H1 (cell line): ENCODE measurements around the gene KMT5C. TPM values are rescaled to one million over a fixed set of nuclear protein-coding genes. Genes with fewer than 3 reads are reported as not detected.
A peak's percentile ranks its signal among the peaks of the same experiment; 100 is the strongest.

Experiments
- CTCF ChIA-PET: fragments of 300-600 bp; sonication (Branson Sonifier 250); formaldehyde crosslinking; loops from one replicate; lab custom pipeline; 2021; ENCODE audit not compliant: partially characterized antibody; lab: Charles Lee
- POLR2A ChIA-PET: fragments of 300-600 bp; sonication (Branson Sonifier 250); formaldehyde crosslinking; loops from one replicate; lab custom pipeline; 2021; ENCODE audit warnings: inconsistent platforms; ENCODE audit not compliant: partially characterized antibody; lab: Charles Lee
- DNase-seq, 2 experiments: peaks; one replicate each; pipeline versions ENCODE4 v3.0.0 to v3.0.0-alpha.2; 2010 to 2022; ENCODE audit warnings: low spot score in 2 of 2, low read depth in 1 of 2, mixed read lengths in 1 of 2
- FAIRE-seq: peaks from 2 replicates; lab custom pipeline; 2011; peaks lifted over from hg19 to GRCh38; lab: Jason Lieb, UNC
- H2AFZ ChIP-seq: 2 replicates; pipeline ENCODE4 v1.8.1; 2012; ENCODE audit warnings: low read length, inconsistent platforms
- H2AK5ac ChIP-seq: 2 replicates; pipeline ENCODE4 v1.6.1; 2013; ENCODE audit warnings: low read depth, low read length
- H2BK120ac ChIP-seq: replicated peaks from 2 replicates; pipeline ENCODE3; 2013; ENCODE audit warnings: low read depth, low read length, inconsistent platforms
- H2BK12ac ChIP-seq: 2 replicates; pipeline ENCODE4 v1.6.1; 2013; ENCODE audit warnings: low read depth, low read length
- H2BK15ac ChIP-seq: 2 replicates; pipeline ENCODE4 v1.6.1; 2013; ENCODE audit warnings: low read length
- H2BK20ac ChIP-seq: 2 replicates; pipeline ENCODE4 v1.6.1; 2013; ENCODE audit warnings: low read length
- H2BK5ac ChIP-seq: 2 replicates; pipeline ENCODE4 v1.6.1; 2013; ENCODE audit warnings: low read depth, low read length
- H3K14ac ChIP-seq: 2 replicates; pipeline ENCODE4 v1.6.1; 2013; ENCODE audit warnings: inconsistent platforms; ENCODE audit not compliant: insufficient read length
- H3K18ac ChIP-seq: 2 replicates; pipeline ENCODE4 v1.6.1; 2013; ENCODE audit warnings: low read length; ENCODE audit errors: extremely low read depth
- H3K23ac ChIP-seq: 2 replicates; pipeline ENCODE4 v1.6.1; 2013; ENCODE audit warnings: inconsistent platforms; ENCODE audit not compliant: insufficient read length
- H3K23me2 ChIP-seq: 2 replicates; pipeline ENCODE4 v1.6.1; 2013; ENCODE audit warnings: low read depth, low read length
- H3K27ac ChIP-seq: 2 replicates; pipeline ENCODE4 v1.6.1; 2011; ENCODE audit warnings: low read depth, low read length, inconsistent platforms
- H3K27me3 ChIP-seq, 4 experiments: replicated peaks in 1 of 4; 1 replicate in 1 of 4; 2 replicates in 3 of 4; pipeline versions ENCODE4 v1.6.1 to v1.8.1; 2011 to 2013; ENCODE audit warnings: low read length in 3 of 4, mild to moderate bottlenecking in 3 of 4, inconsistent platforms in 2 of 4, mixed read lengths in 2 of 4, moderate library complexity in 1 of 4; ENCODE audit not compliant: control insufficient read depth in 3 of 4, insufficient read depth in 3 of 4; ENCODE audit errors: extremely low read depth in 1 of 4
- H3K36me3 ChIP-seq, 4 experiments: 2 replicates each; pipeline versions ENCODE4 v1.6.1 to v1.8.1; 2011 to 2013; ENCODE audit warnings: mild to moderate bottlenecking in 4 of 4, low read length in 3 of 4, moderate library complexity in 2 of 4, control low read depth in 1 of 4, inconsistent platforms in 1 of 4; ENCODE audit not compliant: insufficient read depth in 4 of 4, control insufficient read depth in 2 of 4
- H3K4ac ChIP-seq: replicated peaks from 2 replicates; pipeline ENCODE3; 2013; ENCODE audit warnings: low read length, low read depth, mixed read lengths, inconsistent platforms; ENCODE audit not compliant: insufficient read length
- H3K4me1 ChIP-seq, 4 experiments: replicated peaks in 1 of 4; 1 replicate in 1 of 4; 2 replicates in 3 of 4; pipeline versions ENCODE4 v1.6.1 to v1.8.1; 2011 to 2013; ENCODE audit warnings: low read length in 3 of 4, inconsistent platforms in 2 of 4, mixed read lengths in 1 of 4; ENCODE audit not compliant: insufficient read depth in 4 of 4, control insufficient read depth in 3 of 4
- H3K4me2 ChIP-seq, 2 experiments: 2 replicates each; pipeline versions ENCODE4 v1.6.1 to v1.8.1; 2011 to 2013; ENCODE audit warnings: low read depth in 2 of 2, low read length in 2 of 2, control low read depth in 1 of 2, inconsistent platforms in 1 of 2, mild to moderate bottlenecking in 1 of 2; ENCODE audit not compliant: insufficient read depth in 1 of 2
- H3K4me3 ChIP-seq, 4 experiments: fragments of 200-600, 300-600 bp in 1 of 4; sonication (generic), shearing (Covaris generic), sonication (Bioruptor Twin) in 1 of 4; 2 replicates each; pipeline versions ENCODE4 v1.5.1 to v1.8.1; 2011 to 2016; ENCODE audit warnings: low read length in 4 of 4, low read depth in 3 of 4, control low read depth in 2 of 4, inconsistent platforms in 2 of 4, mild to moderate bottlenecking in 2 of 4, mixed read lengths in 1 of 4, moderate library complexity in 1 of 4; ENCODE audit not compliant: insufficient read depth in 2 of 4; ENCODE audit errors: extremely low read depth in 1 of 4
- H3K56ac ChIP-seq: replicated peaks from 2 replicates; pipeline ENCODE3; 2013; ENCODE audit warnings: low read depth, mild to moderate bottlenecking, mixed read lengths, low read length, inconsistent platforms; ENCODE audit not compliant: insufficient read length
- H3K79me1 ChIP-seq: 2 replicates; pipeline ENCODE4 v1.6.1; 2013; ENCODE audit warnings: low read depth, low read length, control low read depth
- H3K79me2 ChIP-seq, 2 experiments: 2 replicates each; pipeline versions ENCODE4 v1.6.1 to v1.8.1; 2012 to 2013; ENCODE audit warnings: low read length in 2 of 2, mild to moderate bottlenecking in 2 of 2, inconsistent platforms in 1 of 2; ENCODE audit not compliant: insufficient read depth in 2 of 2, control insufficient read depth in 1 of 2
- H3K9ac ChIP-seq, 4 experiments: replicated peaks in 1 of 4; 1 replicate in 1 of 4; 2 replicates in 3 of 4; pipeline versions ENCODE4 v1.6.1 to v1.8.1; 2011 to 2013; ENCODE audit warnings: low read depth in 3 of 4, low read length in 3 of 4, control low read depth in 2 of 4, mild to moderate bottlenecking in 2 of 4, moderate library complexity in 2 of 4, inconsistent platforms in 1 of 4; ENCODE audit errors: extremely low read depth in 1 of 4
- H3K9me3 ChIP-seq, 2 experiments: 2 replicates each; pipeline versions ENCODE4 v1.6.1 to v1.8.1; 2012 to 2013; ENCODE audit warnings: mild to moderate bottlenecking in 2 of 2, moderate library complexity in 2 of 2, control low read depth in 1 of 2, inconsistent platforms in 1 of 2, low read depth in 1 of 2, low read length in 1 of 2, mixed read lengths in 1 of 2; ENCODE audit not compliant: insufficient read depth in 2 of 2
- H4K20me1 ChIP-seq, 2 experiments: replicated peaks in 1 of 2; 2 replicates each; pipeline versions ENCODE3 to v1.8.1; 2011 to 2013; ENCODE audit warnings: inconsistent platforms in 2 of 2, low read length in 2 of 2, mild to moderate bottlenecking in 1 of 2; ENCODE audit not compliant: insufficient read depth in 2 of 2, control insufficient read depth in 1 of 2
- H4K5ac ChIP-seq: 2 replicates; pipeline ENCODE4 v1.6.1; 2013; ENCODE audit warnings: low read length, low read depth, mixed read lengths, inconsistent platforms; ENCODE audit not compliant: insufficient read length
- H4K8ac ChIP-seq: 2 replicates; pipeline ENCODE4 v1.8.0; 2013; ENCODE audit warnings: mild to moderate bottlenecking, moderate library complexity, low read length, inconsistent platforms; ENCODE audit not compliant: insufficient read depth; ENCODE audit errors: extremely low read depth
- H4K91ac ChIP-seq: replicated peaks from 2 replicates; pipeline ENCODE3; 2013; ENCODE audit warnings: low read length, mixed read lengths, inconsistent platforms; ENCODE audit not compliant: insufficient read length
- GABPA ChIP-seq: IDR thresholded peaks from 2 replicates; pipeline ENCODE4 v1.6.1; 2011; ENCODE audit warnings: mild to moderate bottlenecking, low read length, moderate library complexity, borderline replicate concordance; ENCODE audit not compliant: insufficient read depth
- NANOG ChIP-seq: IDR thresholded peaks from 2 replicates; pipeline ENCODE4 v1.6.1; 2011; ENCODE audit warnings: low read length, low read depth, mild to moderate bottlenecking, inconsistent platforms; ENCODE audit not compliant: insufficient read depth, poor library complexity, severe bottlenecking
- POLR2AphosphoS5 ChIP-seq: IDR thresholded peaks from 2 replicates; pipeline ENCODE4 v1.6.1; 2011; ENCODE audit warnings: low read depth, low read length
- TAF7 ChIP-seq: optimal IDR thresholded peaks from 2 replicates; pipeline ENCODE3; 2011; ENCODE audit warnings: low read depth, mild to moderate bottlenecking, inconsistent platforms, low read length, moderate library complexity, borderline replicate concordance
- WGBS, 2 experiments: shearing (Covaris generic) in 1 of 2; methylation state at CpG; one replicate each; pipeline versions ENCODE4 v1.1.6 to v1.1.7; 2013 to 2015; ENCODE audit warnings: low lambda C conversion rate in 2 of 2, mixed read lengths in 2 of 2, inconsistent platforms in 1 of 2, low coverage in 1 of 2, missing lambda C conversion rate in 1 of 2; ENCODE audit not compliant: insufficient replicate concordance in 2 of 2, insufficient coverage in 1 of 2, insufficient read length in 1 of 2; ENCODE audit errors: extremely low coverage in 1 of 2, missing lambda C conversion rate in 1 of 2; 5-methylcytosine and 5-hydroxymethylcytosine counted together
- polyA plus RNA-seq, 7 experiments: library from polyadenylated mRNA; depleted of rRNA in 3 of 7; stranded (reverse) in 5 of 7; unstranded in 2 of 7; fragments of >200 nt in 5 of 7; fragments of 200-250 nt in 2 of 7; gene quantifications; 1 replicate in 5 of 7; 2 replicates in 1 of 7; 4 replicates in 1 of 7; pipeline versions ENCODE4 v1.2.1 to v1.2.3, GENCODE V29; 2011 to 2013; ENCODE audit warnings: missing spikeins in 2 of 7, mixed read lengths in 2 of 7
- total RNA-seq: library from RNA; stranded (reverse); fragmentation: NEBNext Ultra II Directional; extraction: Animal tissue kit (Norgen Biotek cat#: 25700); gene quantifications from 2 replicates; pipeline ENCODE4 v1.2.1, GENCODE V29; 2021

KMT5C gene
- total and polyA plus RNA-seq, 2 of the 8 experiments (the other 6 are each of a cell fraction or from before 2014, with no cell fraction given) = 24.9 to 31.5 TPM

DNA sequence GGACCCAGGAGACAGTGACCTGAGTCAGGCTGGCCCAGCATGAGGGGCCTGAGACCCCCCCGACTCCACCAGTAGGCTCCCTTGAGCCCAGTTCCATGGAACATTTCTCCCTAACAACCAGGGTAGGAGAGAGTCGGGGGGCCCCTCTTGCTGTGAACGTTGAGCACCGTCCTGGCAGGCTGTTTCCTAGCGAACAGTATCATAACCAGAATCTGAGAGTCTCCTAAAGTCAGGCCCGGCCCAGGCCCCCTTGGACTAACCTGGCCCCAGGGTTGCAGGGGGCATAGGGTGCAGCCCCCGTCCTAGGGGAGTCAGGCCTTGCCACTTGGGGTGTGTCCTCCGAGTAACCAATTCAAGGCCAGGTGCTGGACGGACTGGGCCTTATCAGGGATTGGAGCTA is 28.3 kb upstream of the KMT5C start:
- Histone ChIP-seq H3K4ac (no peak overlapping the region), H2BK15ac (no peak overlapping the region), H2AK5ac (no peak overlapping the region), H2AFZ (no peak overlapping the region), H3K9me3 (no peaks in the 10 kb centered on the region), H3K18ac (no peak overlapping the region), H2BK5ac (no peak overlapping the region), H3K14ac (no peak overlapping the region), H3K4me2 (no peak overlapping the region), H3K79me1 (no peaks in the 10 kb centered on the region), H3K4me1 (no peaks in the 10 kb centered on the region), H3K4me3 (no peak overlapping the region), H4K20me1 (no peaks in the 10 kb centered on the region), H4K91ac (no peak overlapping the region), H3K23ac (no peak overlapping the region), H2BK120ac (no peak overlapping the region), H3K27ac (no peak overlapping the region), H3K23me2 (no peaks in the 10 kb centered on the region), H3K79me2 (no peaks in the 10 kb centered on the region), H2BK20ac (no peak overlapping the region), H3K36me3 (peaks cover 13 to 26% (median 22%) of the 10 kb centered on the region in 4 experiments), H2BK12ac (no peak overlapping the region), H3K9ac (no peak overlapping the region), H3K56ac (no peak overlapping the region), H4K8ac (no peak overlapping the region), H4K5ac (no peak overlapping the region), H3K27me3 (no peaks in the 10 kb centered on the region)
- TF ChIP-seq NANOG = no peak
- no peak for TF ChIP-seq GABPA
- TF ChIP-seq POLR2AphosphoS5 = 0 out of 2 replicates have a peak, but pooled peaks have one; percentile 51
- no peak for TF ChIP-seq TAF7
- CTCF ChIA-PET = interaction anchor here (0.6 to 5.1 kb wide), 6 partner anchors 9 to 51 kb away, joined by 3 to 33 read pairs (median 4); no protein-coding TSS in a partner anchor
- DNase-seq = no peak
- no peak for FAIRE-seq
- POLR2A ChIA-PET = interaction anchor here (0.6 to 4.4 kb wide), 9 partner anchors 9 to 157 kb away, joined by 3 to 32 read pairs (median 5); partner anchors contain the start of genes RPL28 and TMEM238
- 96% methylated on average over 9 of the region's 9 CpGs; no CpG with 5 or more reads in 1 of the 2 experiments for WGBS, 2 experiments
